Neural progenitor cell (in vitro differentiated cells): ENCODE results near the gene JADE1.

Experiments used
- EZH2 ChIP-seq: fragments of 200-600 bp; sonication (generic); IDR thresholded peaks from 2 replicates; pipeline ENCODE4 v1.6.1; 2017; ENCODE audit warnings: antibody characterized with exemption, mild to moderate bottlenecking, moderate library complexity
- TF ChIP-seq, protein P1 (sequence below): fragments of 200-600 bp; sonication (generic); IDR thresholded peaks from 2 replicates; pipeline ENCODE4 v1.5.1; 2017; ENCODE audit warnings: antibody characterized with exemption, mild to moderate bottlenecking

- TF ChIP-seq, protein P1, sequence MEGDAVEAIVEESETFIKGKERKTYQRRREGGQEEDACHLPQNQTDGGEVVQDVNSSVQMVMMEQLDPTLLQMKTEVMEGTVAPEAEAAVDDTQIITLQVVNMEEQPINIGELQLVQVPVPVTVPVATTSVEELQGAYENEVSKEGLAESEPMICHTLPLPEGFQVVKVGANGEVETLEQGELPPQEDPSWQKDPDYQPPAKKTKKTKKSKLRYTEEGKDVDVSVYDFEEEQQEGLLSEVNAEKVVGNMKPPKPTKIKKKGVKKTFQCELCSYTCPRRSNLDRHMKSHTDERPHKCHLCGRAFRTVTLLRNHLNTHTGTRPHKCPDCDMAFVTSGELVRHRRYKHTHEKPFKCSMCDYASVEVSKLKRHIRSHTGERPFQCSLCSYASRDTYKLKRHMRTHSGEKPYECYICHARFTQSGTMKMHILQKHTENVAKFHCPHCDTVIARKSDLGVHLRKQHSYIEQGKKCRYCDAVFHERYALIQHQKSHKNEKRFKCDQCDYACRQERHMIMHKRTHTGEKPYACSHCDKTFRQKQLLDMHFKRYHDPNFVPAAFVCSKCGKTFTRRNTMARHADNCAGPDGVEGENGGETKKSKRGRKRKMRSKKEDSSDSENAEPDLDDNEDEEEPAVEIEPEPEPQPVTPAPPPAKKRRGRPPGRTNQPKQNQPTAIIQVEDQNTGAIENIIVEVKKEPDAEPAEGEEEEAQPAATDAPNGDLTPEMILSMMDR, result no peak
- no peak for TF ChIP-seq EZH2
Observed at GRCh38 chr4:128880662-128881061, 71.2 kb downstream of the JADE1 start.
